Common myeloid progenitor, CD34-positive (primary cell): ENCODE data around the gene MRTFB.

ENCODE experiments used
- CTCF ChIA-PET: fragments of 350-600 bp; sonication (Branson Sonifier 250); formaldehyde crosslinking; loops from one replicate; lab custom pipeline; 2021; ENCODE audit warnings: antibody characterized with exemption; lab: Charles Lee
- POLR2A ChIA-PET: fragments of 350-600 bp; sonication (Branson Sonifier 250); formaldehyde crosslinking; loops from one replicate; lab custom pipeline; 2021; ENCODE audit warnings: antibody characterized with exemption; lab: Charles Lee
- DNase-seq, 3 donors: peaks; one replicate each; pipeline versions ENCODE4 v3.0.0 to v3.0.0-alpha.2; 2013
- H3K27ac ChIP-seq, 2 experiments: 1 replicate in 1 of 2; 2 replicates in 1 of 2; pipeline ENCODE4 v1.7.0; 2013; ENCODE audit warnings: inconsistent platforms in 2 of 2, low read length in 2 of 2, mild to moderate bottlenecking in 2 of 2, low read depth in 1 of 2, moderate library complexity in 1 of 2; ENCODE audit not compliant: severe bottlenecking in 2 of 2, insufficient read depth in 1 of 2, poor library complexity in 1 of 2
- H3K27me3 ChIP-seq, 5 experiments: replicated peaks in 2 of 5; 1 replicate in 3 of 5; 2 replicates in 2 of 5; pipeline versions ENCODE4 v1.6.1 to v1.7.0; 2013; ENCODE audit warnings: low read length in 4 of 5, mild to moderate bottlenecking in 2 of 5, moderate library complexity in 2 of 5, inconsistent platforms in 1 of 5; ENCODE audit not compliant: insufficient read depth in 5 of 5, control insufficient read depth in 4 of 5
- H3K36me3 ChIP-seq, 4 experiments: 1 replicate in 2 of 4; 2 replicates in 2 of 4; pipeline versions ENCODE4 v1.6.1 to v1.7.0; 2013; ENCODE audit warnings: low read length in 3 of 4, control low read depth in 1 of 4, mild to moderate bottlenecking in 1 of 4; ENCODE audit not compliant: control insufficient read depth in 4 of 4, insufficient read depth in 4 of 4
- H3K4me1 ChIP-seq, 4 experiments: 1 replicate in 3 of 4; 2 replicates in 1 of 4; pipeline versions ENCODE4 v1.6.1 to v1.7.1; 2013; ENCODE audit warnings: low read length in 3 of 4, mild to moderate bottlenecking in 3 of 4, control low read depth in 1 of 4, inconsistent platforms in 1 of 4, moderate library complexity in 1 of 4; ENCODE audit not compliant: control insufficient read depth in 4 of 4, insufficient read depth in 4 of 4; ENCODE audit errors: control extremely low read depth in 1 of 4
- H3K4me3 ChIP-seq, 7 experiments: 1 replicate in 4 of 7; 2 replicates in 3 of 7; pipeline versions ENCODE4 v1.5.1 to v1.7.0; 2013; ENCODE audit warnings: mild to moderate bottlenecking in 7 of 7, low read length in 6 of 7, moderate library complexity in 6 of 7, inconsistent platforms in 2 of 7, low read depth in 2 of 7, control low read depth in 1 of 7; ENCODE audit not compliant: insufficient read depth in 4 of 7, control insufficient read depth in 1 of 7; ENCODE audit errors: extremely low read depth in 1 of 7
- H3K9me3 ChIP-seq, 5 experiments: 1 replicate in 4 of 5; 2 replicates in 1 of 5; pipeline versions ENCODE4 v1.6.1 to v1.7.1; 2013; ENCODE audit warnings: low read length in 4 of 5, mild to moderate bottlenecking in 2 of 5, inconsistent platforms in 1 of 5, low read depth in 1 of 5, moderate library complexity in 1 of 5; ENCODE audit not compliant: control insufficient read depth in 4 of 5, insufficient read depth in 2 of 5; ENCODE audit errors: control extremely low read depth in 1 of 5
- WGBS: methylation state at CpG from one replicate; pipeline ENCODE4 v1.1.5; 2013; ENCODE audit not compliant: insufficient coverage; 5-methylcytosine and 5-hydroxymethylcytosine counted together

The MRTFB gene

GRCh38 chr16:14104066-14104465 lies 32.9 kb downstream of the MRTFB start:
- Histone ChIP-seq H3K4me3 (no peak overlapping the region), H3K27me3 (no peaks in the 10 kb centered on the region), H3K27ac (no peak overlapping the region), H3K36me3 (no peaks in the 10 kb centered on the region), H3K9me3 (no peaks in the 10 kb centered on the region), H3K4me1 (peaks cover 0 to 8% (median 2%) of the 10 kb centered on the region in 4 experiments)
- DNase-seq, result no peak
- ChIA-PET POLR2A (no interaction called here), CTCF (no interaction called here)

DNA sequence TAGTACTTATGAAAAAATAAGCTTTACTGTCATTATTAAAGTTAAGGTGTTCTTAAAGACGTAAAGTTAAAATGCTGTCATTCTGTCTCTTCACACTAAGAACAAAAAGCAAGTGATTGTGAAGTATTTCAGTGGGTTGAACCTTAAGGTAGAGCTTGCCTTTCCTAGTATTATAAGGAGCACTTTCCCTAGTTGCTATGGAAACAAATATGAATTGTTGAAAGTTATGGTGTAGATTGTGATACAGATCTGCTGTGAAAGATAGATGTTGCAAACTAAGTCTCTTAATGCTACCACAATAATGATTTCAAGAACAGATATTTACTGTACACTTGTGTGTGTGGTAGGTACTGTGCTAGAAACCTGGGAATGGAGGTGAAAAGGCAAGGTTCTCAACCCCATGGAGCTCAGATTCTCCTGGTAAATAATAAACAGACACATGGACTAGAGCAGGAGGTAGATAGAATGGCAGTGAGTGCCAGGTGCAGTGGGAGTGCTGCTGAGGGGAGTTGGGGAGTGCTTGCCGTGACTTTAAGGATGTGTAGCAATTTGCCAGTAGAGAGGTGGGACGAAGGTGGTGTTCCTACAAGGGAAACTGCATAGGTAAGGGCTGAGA lies 34.7 kb downstream of the MRTFB start:
- ChIA-PET CTCF (no interaction called here), POLR2A (no interaction called here)
- H3K27me3 ChIP-seq, result no peaks in the 10 kb centered on the region
- peaks cover 0 to 14% (median 4%) of the 10 kb centered on the region in 4 experiments for H3K4me1 ChIP-seq
- H3K9me3 ChIP-seq, result no peaks in the 10 kb centered on the region
- no peaks in the 10 kb centered on the region for H3K36me3 ChIP-seq
- no peak overlapping the region for H3K4me3 ChIP-seq
- no CpG with 5 or more reads among the region's 3 CpGs for WGBS
- DNase-seq, result no peak
- H3K27ac ChIP-seq, result no peak overlapping the region

GRCh38 chr16:14106457-14106856 lies 35.3 kb downstream of the MRTFB start:
- 100% methylated on average over 3 of the region's 3 CpGs for WGBS
- POLR2A ChIA-PET, result no interaction called here

GRCh38 chr16:14106961-14107360 lies 35.8 kb downstream of the MRTFB start:
- DNase-seq, result no peak
- ChIA-PET POLR2A (no interaction called here), CTCF (no interaction called here)
- 95% methylated on average over 6 of the region's 8 CpGs for WGBS
- Histone ChIP-seq H3K27ac (no peak overlapping the region), H3K9me3 (no peaks in the 10 kb centered on the region), H3K27me3 (no peaks in the 10 kb centered on the region), H3K36me3 (no peaks in the 10 kb centered on the region), H3K4me1 (peaks cover 0 to 7% (median 2%) of the 10 kb centered on the region in 4 experiments), H3K4me3 (no peak overlapping the region)

More at GRCh38 chr16:14106457-14106856, 35.3 kb downstream of the MRTFB start:
- Histone ChIP-seq H3K36me3 (no peaks in the 10 kb centered on the region), H3K27me3 (no peaks in the 10 kb centered on the region), H3K4me3 (no peak overlapping the region), H3K27ac (no peak overlapping the region), H3K4me1 (peaks cover 0 to 9% (median 2%) of the 10 kb centered on the region in 4 experiments), H3K9me3 (no peaks in the 10 kb centered on the region)
- CTCF ChIA-PET, result no interaction called here
- no peak for DNase-seq

GRCh38 chr16:14109077-14109775 lies 38.1 kb downstream of the MRTFB start:
- no peak overlapping the region for H3K27ac ChIP-seq

DNA sequence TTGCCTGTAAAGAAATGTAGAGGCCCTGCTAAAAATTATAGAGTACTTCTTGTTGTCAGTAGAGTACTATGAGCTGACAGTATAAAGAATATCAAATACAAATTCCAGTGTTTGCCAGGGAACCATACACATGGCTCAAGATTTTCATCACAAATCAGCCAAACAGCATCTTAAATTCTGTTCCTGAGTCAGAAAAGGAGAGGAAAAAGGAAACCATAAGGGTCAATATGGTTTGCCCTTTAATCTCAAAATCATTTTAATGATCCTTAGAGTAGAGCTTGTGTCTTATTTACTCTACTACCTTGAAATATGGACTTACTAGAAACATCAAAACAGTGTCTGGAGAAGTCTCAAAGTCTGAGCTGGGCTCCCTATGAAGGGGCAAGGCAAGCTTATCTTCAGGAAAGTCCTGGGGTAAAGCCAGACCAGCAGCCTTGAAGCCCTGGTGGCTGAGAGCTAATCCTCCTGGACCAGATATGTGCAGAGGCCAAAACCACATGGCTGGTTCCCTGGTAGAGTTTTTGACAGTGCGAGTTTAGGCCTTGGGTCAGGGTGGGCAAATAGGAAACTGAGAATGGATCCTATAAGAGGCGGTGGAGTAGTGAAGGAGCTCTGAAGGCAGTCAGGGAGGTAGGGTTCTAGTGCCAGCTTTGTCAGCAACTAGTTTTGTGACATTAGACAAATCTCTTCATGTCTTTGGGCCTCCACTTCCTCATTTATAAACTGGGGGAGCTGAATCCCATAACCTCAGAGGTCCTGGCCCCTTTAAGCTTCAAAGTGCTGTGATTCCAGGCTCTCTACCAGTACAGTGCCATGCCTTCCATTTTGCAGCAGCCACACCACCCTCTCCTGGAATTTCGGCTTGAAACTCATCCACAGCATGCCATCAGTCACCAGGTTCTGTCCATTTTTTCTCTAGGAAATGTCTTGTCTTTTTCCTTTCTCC lies 38.9 kb downstream of the MRTFB start:
- H3K4me1 ChIP-seq, result peaks cover 0 to 15% (median 6%) of the 10 kb centered on the region in 4 experiments
- DNase-seq, result peak in 2 of 3 donors; percentile 10 to 25

More at GRCh38 chr16:14109077-14109775, 38.1 kb downstream of the MRTFB start:
- H3K4me1 ChIP-seq, result peaks cover 0 to 15% (median 6%) of the 10 kb centered on the region in 4 experiments
- ChIA-PET POLR2A (no interaction called here), CTCF (interaction anchor here (1.0 to 2.1 kb wide), 2 partner anchors 10 to 12 kb away, joined by 3 to 4 read pairs; no protein-coding TSS in a partner anchor)
- no peaks in the 10 kb centered on the region for H3K36me3 ChIP-seq
- no peak for DNase-seq
- no CpG with 5 or more reads among the region's 7 CpGs for WGBS
- H3K4me3 ChIP-seq, result no peak overlapping the region
- H3K9me3 ChIP-seq, result no peaks in the 10 kb centered on the region
- H3K27me3 ChIP-seq, result no peaks in the 10 kb centered on the region

More for the DNA sequence above, 38.9 kb downstream of the MRTFB start:
- H3K27me3 ChIP-seq, result no peaks in the 10 kb centered on the region
- POLR2A ChIA-PET, result no interaction called here
- no peak overlapping the region for H3K4me3 ChIP-seq
- CTCF ChIA-PET, result interaction anchor here (2.1 kb wide), 1 partner anchor 10 kb away, joined by 4 read pairs; no protein-coding TSS in a partner anchor
- WGBS, result 91% methylated on average over 3 of the region's 3 CpGs
- H3K36me3 ChIP-seq, result no peaks in the 10 kb centered on the region
- H3K9me3 ChIP-seq, result no peaks in the 10 kb centered on the region
- H3K27ac ChIP-seq, result no peak overlapping the region
